HepG2 (cell line): Measurements from ENCODE around the gene TREX2.

Source experiments
- MYNN ChIP-seq: sonication (generic); formaldehyde crosslinking; IDR thresholded peaks from 2 replicates; pipeline ENCODE4 v1.4.0; 2020; ENCODE audit warnings: mild to moderate bottlenecking, low read depth, missing genetic modification reagents
- NR3C1 ChIP-seq: sonication (generic); formaldehyde crosslinking; IDR thresholded peaks from 2 replicates; pipeline ENCODE4 v1.4.0; 2020; ENCODE audit warnings: missing genetic modification reagents
- TF ChIP-seq, protein P1 (sequence below): sonication (generic); formaldehyde crosslinking; IDR thresholded peaks from 2 replicates; pipeline ENCODE4 v1.5.0; 2020; ENCODE audit warnings: mild to moderate bottlenecking, missing genetic modification reagents, moderate library complexity
- TF ChIP-seq, protein P2 (sequence below): sonication (generic); formaldehyde crosslinking; IDR thresholded peaks from 2 replicates; pipeline ENCODE4 v1.4.0; 2020; ENCODE audit warnings: missing genetic modification reagents

DNA sequence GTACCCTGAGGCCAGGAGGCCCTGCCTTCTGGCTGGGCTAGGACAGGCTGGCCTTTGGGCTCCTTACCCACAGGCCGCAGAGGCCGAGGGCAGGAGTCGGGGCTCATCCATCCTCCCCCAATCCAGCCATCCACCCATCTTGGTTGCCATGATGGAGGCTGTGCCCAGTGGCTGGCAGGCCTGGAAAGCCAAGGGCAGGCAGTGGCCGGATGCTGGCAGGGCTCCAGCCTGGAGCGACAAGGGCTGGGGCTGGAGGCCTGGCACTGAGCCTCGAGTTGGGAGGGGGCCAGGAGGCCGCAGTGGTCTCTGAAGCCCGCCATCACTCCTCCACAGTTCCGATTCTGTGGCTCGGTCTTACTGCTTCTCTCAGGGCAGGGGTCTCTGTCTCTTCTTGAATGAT is 40.3 kb upstream of the TREX2 start:
- TF ChIP-seq, protein P1, sequence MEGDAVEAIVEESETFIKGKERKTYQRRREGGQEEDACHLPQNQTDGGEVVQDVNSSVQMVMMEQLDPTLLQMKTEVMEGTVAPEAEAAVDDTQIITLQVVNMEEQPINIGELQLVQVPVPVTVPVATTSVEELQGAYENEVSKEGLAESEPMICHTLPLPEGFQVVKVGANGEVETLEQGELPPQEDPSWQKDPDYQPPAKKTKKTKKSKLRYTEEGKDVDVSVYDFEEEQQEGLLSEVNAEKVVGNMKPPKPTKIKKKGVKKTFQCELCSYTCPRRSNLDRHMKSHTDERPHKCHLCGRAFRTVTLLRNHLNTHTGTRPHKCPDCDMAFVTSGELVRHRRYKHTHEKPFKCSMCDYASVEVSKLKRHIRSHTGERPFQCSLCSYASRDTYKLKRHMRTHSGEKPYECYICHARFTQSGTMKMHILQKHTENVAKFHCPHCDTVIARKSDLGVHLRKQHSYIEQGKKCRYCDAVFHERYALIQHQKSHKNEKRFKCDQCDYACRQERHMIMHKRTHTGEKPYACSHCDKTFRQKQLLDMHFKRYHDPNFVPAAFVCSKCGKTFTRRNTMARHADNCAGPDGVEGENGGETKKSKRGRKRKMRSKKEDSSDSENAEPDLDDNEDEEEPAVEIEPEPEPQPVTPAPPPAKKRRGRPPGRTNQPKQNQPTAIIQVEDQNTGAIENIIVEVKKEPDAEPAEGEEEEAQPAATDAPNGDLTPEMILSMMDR: no peak
- TF ChIP-seq, protein P2, sequence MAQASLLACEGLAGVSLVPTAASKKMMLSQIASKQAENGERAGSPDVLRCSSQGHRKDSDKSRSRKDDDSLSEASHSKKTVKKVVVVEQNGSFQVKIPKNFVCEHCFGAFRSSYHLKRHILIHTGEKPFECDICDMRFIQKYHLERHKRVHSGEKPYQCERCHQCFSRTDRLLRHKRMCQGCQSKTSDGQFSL (CRISPR knock-in tag): no peak
- TF ChIP-seq NR3C1: no peak
- TF ChIP-seq MYNN (CRISPR knock-in tag): no peak
